HEK293 (cell line): ENCODE results near the gene CPTP.

Experiments
- CTCF ChIA-PET: fragments of 350-600 bp; formaldehyde crosslinking; extraction: SDS; loops from one replicate; lab custom pipeline; 2021; ENCODE audit warnings: antibody characterized with exemption; lab: Yijun Ruan, JAX
- POLR2A ChIA-PET: fragments of 300-600 bp; formaldehyde crosslinking; extraction: SDS; loops from one replicate; lab custom pipeline; 2020; ENCODE audit warnings: antibody characterized with exemption, inconsistent platforms; lab: Yijun Ruan, JAX
- H3K27ac ChIP-seq: fragments of 200-500 bp; sonication (Bioruptor generic); 2 replicates; pipeline ENCODE4 v1.5.1; 2014; ENCODE audit warnings: low read depth, low read length, control low read depth, inconsistent platforms; ENCODE audit errors: extremely low read depth
- H3K36me3 ChIP-seq, 2 experiments: fragments of 200-500 bp in 1 of 2; sonication (Bioruptor generic) in 1 of 2; 1 replicate in 1 of 2; 2 replicates in 1 of 2; pipeline ENCODE4 v1.5.1; 2014 to 2017; ENCODE audit warnings: inconsistent platforms in 2 of 2, low read length in 2 of 2; ENCODE audit not compliant: control insufficient read depth in 2 of 2, insufficient read depth in 1 of 2
- H3K4me1 ChIP-seq: fragments of 200-500 bp; sonication (Bioruptor generic); 2 replicates; pipeline ENCODE4 v1.5.1; 2014; ENCODE audit warnings: mild to moderate bottlenecking, low read length, inconsistent platforms; ENCODE audit not compliant: control insufficient read depth, insufficient read depth
- H3K4me3 ChIP-seq: 2 replicates; pipeline ENCODE4 v1.5.1; 2011; ENCODE audit warnings: low read depth, mild to moderate bottlenecking, control low read depth, low read length, moderate library complexity
- H3K9me3 ChIP-seq: fragments of 200-500 bp; sonication (Bioruptor generic); 2 replicates; pipeline ENCODE4 v1.5.1; 2014; ENCODE audit warnings: low read depth, low read length, inconsistent platforms; ENCODE audit not compliant: control insufficient read depth, insufficient read depth
- GLI4 ChIP-seq: fragments of 450-650 bp; formaldehyde crosslinking; IDR thresholded peaks from 2 replicates; pipeline ENCODE4 v1.5.1; 2016; ENCODE audit warnings: missing biosample characterization, missing genetic modification characterization
- GLIS1 ChIP-seq: fragments of 450-650 bp; formaldehyde crosslinking; IDR thresholded peaks from 2 replicates; pipeline ENCODE4 v1.5.1; 2016; ENCODE audit warnings: missing biosample characterization, missing genetic modification characterization
- GLIS2 ChIP-seq: fragments of 450-650 bp; formaldehyde crosslinking; IDR thresholded peaks from 2 replicates; pipeline ENCODE4 v1.5.1; 2016; ENCODE audit warnings: missing biosample characterization, missing genetic modification characterization
- HOXA7 ChIP-seq: sonication (generic); formaldehyde crosslinking; IDR thresholded peaks from 2 replicates; pipeline ENCODE4 v1.8.1; 2022; ENCODE audit warnings: missing genetic modification reagents, borderline replicate concordance
- KLF9 ChIP-seq: fragments of 450-650 bp; formaldehyde crosslinking; IDR thresholded peaks from 2 replicates; pipeline ENCODE4 v1.5.1; 2016; ENCODE audit warnings: missing biosample characterization, missing genetic modification characterization, low read depth
- PRDM10 ChIP-seq: fragments of 450-650 bp; formaldehyde crosslinking; IDR thresholded peaks from 2 replicates; pipeline ENCODE4 v1.5.1; 2016; ENCODE audit warnings: missing biosample characterization, missing genetic modification characterization
- PRDM6 ChIP-seq: fragments of 450-650 bp; formaldehyde crosslinking; IDR thresholded peaks from 2 replicates; pipeline ENCODE4 v1.5.1; 2017; ENCODE audit warnings: missing biosample characterization, missing genetic modification characterization
- SP2 ChIP-seq: fragments of 450-650 bp; formaldehyde crosslinking; IDR thresholded peaks from 2 replicates; pipeline ENCODE4 v1.5.1; 2016; ENCODE audit warnings: missing biosample characterization, missing genetic modification characterization
- YY1 ChIP-seq: fragments of 450-650 bp; formaldehyde crosslinking; IDR thresholded peaks from 2 replicates; pipeline ENCODE4 v1.5.1; 2018; ENCODE audit warnings: missing biosample characterization, missing genetic modification characterization
- ZBTB20 ChIP-seq: fragments of 450-650 bp; formaldehyde crosslinking; IDR thresholded peaks from 2 replicates; pipeline ENCODE4 v1.5.1; 2016; ENCODE audit warnings: missing biosample characterization, missing genetic modification characterization
- ZBTB48 ChIP-seq: fragments of 450-650 bp; formaldehyde crosslinking; IDR thresholded peaks from 2 replicates; pipeline ENCODE4 v1.5.1; 2016; ENCODE audit warnings: missing biosample characterization, missing genetic modification characterization
- ZIC2 ChIP-seq: fragments of 450-650 bp; formaldehyde crosslinking; IDR thresholded peaks from 2 replicates; pipeline ENCODE4 v1.5.1; 2016; ENCODE audit warnings: missing biosample characterization, missing genetic modification characterization
- ZNF16 ChIP-seq: fragments of 450-650 bp; formaldehyde crosslinking; IDR thresholded peaks from 2 replicates; pipeline ENCODE4 v1.5.1; 2016; ENCODE audit warnings: low read depth, missing biosample characterization, missing genetic modification characterization
- ZNF26 ChIP-seq: fragments of 450-650 bp; formaldehyde crosslinking; IDR thresholded peaks from 2 replicates; pipeline ENCODE4 v1.5.1; 2016; ENCODE audit warnings: missing biosample characterization, missing genetic modification characterization
- ZNF274 ChIP-seq, 2 experiments: fragments of 200-500 bp in 1 of 2; fragments of 450-650 bp in 1 of 2; sonication (Bioruptor generic) in 1 of 2; formaldehyde crosslinking in 1 of 2; IDR thresholded peaks; 2 replicates each; pipeline versions ENCODE4 v1.5.1 to v1.6.1; 2014 to 2016; ENCODE audit warnings: borderline replicate concordance in 1 of 2, inconsistent platforms in 1 of 2, low read length in 1 of 2, missing biosample characterization in 1 of 2, missing genetic modification characterization in 1 of 2
- ZNF423 ChIP-seq: fragments of 450-650 bp; formaldehyde crosslinking; IDR thresholded peaks from 2 replicates; pipeline ENCODE4 v1.5.1; 2016; ENCODE audit warnings: missing biosample characterization, missing genetic modification characterization
- ZNF433 ChIP-seq: fragments of 450-650 bp; formaldehyde crosslinking; IDR thresholded peaks from 2 replicates; pipeline ENCODE4 v1.5.1; 2016; ENCODE audit warnings: missing biosample characterization, missing genetic modification characterization, low read depth
- ZNF488 ChIP-seq: fragments of 450-650 bp; formaldehyde crosslinking; IDR thresholded peaks from 2 replicates; pipeline ENCODE4 v1.5.1; 2016; ENCODE audit warnings: missing biosample characterization, missing genetic modification characterization
- ZNF510 ChIP-seq: fragments of 450-650 bp; formaldehyde crosslinking; IDR thresholded peaks from 2 replicates; pipeline ENCODE4 v1.5.1; 2018; ENCODE audit warnings: mild to moderate bottlenecking, missing genetic modification characterization, missing biosample characterization; ENCODE audit not compliant: insufficient replicate concordance
- ZNF529 ChIP-seq: fragments of 450-650 bp; formaldehyde crosslinking; IDR thresholded peaks from 2 replicates; pipeline ENCODE4 v1.5.1; 2017; ENCODE audit warnings: missing genetic modification characterization, missing biosample characterization; ENCODE audit not compliant: insufficient replicate concordance
- ZNF571 ChIP-seq: fragments of 450-650 bp; formaldehyde crosslinking; IDR thresholded peaks from 2 replicates; pipeline ENCODE4 v1.5.0; 2017; ENCODE audit warnings: missing biosample characterization, missing genetic modification characterization
- ZNF580 ChIP-seq: fragments of 450-650 bp; formaldehyde crosslinking; IDR thresholded peaks from 2 replicates; pipeline ENCODE4 v1.5.1; 2016; ENCODE audit warnings: missing biosample characterization, missing genetic modification characterization
- ZSCAN30 ChIP-seq: fragments of 450-650 bp; IDR thresholded peaks from 2 replicates; pipeline ENCODE4 v1.5.1; 2018; ENCODE audit warnings: missing biosample characterization, mild to moderate bottlenecking, missing genetic modification characterization, moderate library complexity

The CPTP gene

GRCh38 chr1:1335283-1335682, 10.7 kb downstream of the CPTP start:
- Histone ChIP-seq H3K4me3 (no peak overlapping the region), H3K9me3 (no peaks in the 10 kb centered on the region), H3K27ac (no peak overlapping the region), H3K36me3 (peaks cover 0 to 60% of the 10 kb centered on the region in 2 experiments; a peak in 1 of 3 replicates), H3K4me1 (no peaks in the 10 kb centered on the region)
- TF ChIP-seq SP2 (tag by site-specific recombination): peak; percentile 34; the same call in 1 of the 2 replicates
- no peak for TF ChIP-seq GLIS2 (tag by site-specific recombination)
- ChIA-PET POLR2A (interaction anchor here (0.8 to 2.4 kb wide), 5 partner anchors 9 to 170 kb away, joined by 3 to 7 read pairs (median 3); no protein-coding TSS in a partner anchor), CTCF (no interaction called here)

GRCh38 chr1:1335792-1336248, 11.2 kb downstream of the CPTP start:
- Histone ChIP-seq H3K36me3 (peaks cover 0 to 65% of the 10 kb centered on the region in 2 experiments; a peak in 2 of 3 replicates), H3K4me1 (no peaks in the 10 kb centered on the region), H3K4me3 (no peak overlapping the region), H3K9me3 (no peaks in the 10 kb centered on the region), H3K27ac (no peak overlapping the region)
- ChIA-PET CTCF (no interaction called here), POLR2A (interaction anchor here (1.1 to 2.4 kb wide), 3 partner anchors 9 to 169 kb away, joined by 3 to 7 read pairs (median 3); no protein-coding TSS in a partner anchor)
- TF ChIP-seq ZNF26 (tag by site-specific recombination) (no peak), HOXA7 (CRISPR knock-in tag) (no peak), GLI4 (no peak), GLIS2 (tag by site-specific recombination) (peak; percentile 88), ZNF423 (tag by site-specific recombination) (no peak), ZNF529 (tag by site-specific recombination) (no peak), ZNF274 (IDR thresholded peaks at IDR 0.05; ENCODE audit: low read length) (no peak), ZNF274 (tag by site-specific recombination; IDR thresholded peaks at IDR 0.05; ENCODE audit: borderline replicate concordance) (no peak), ZNF433 (no peak), ZBTB20 (tag by site-specific recombination) (no peak), ZNF580 (tag by site-specific recombination) (no peak), GLIS1 (peak; percentile 97), ZNF510 (tag by site-specific recombination) (no peak), PRDM6 (no peak), ZNF571 (tag by site-specific recombination) (no peak), ZIC2 (peak; percentile 39; the same call in 1 of the 2 replicates), ZNF488 (no peak), PRDM10 (no peak), ZSCAN30 (tag by site-specific recombination) (no peak), ZBTB48 (no peak), ZNF16 (tag by site-specific recombination) (no peak), KLF9 (no peak), YY1 (tag by site-specific recombination) (no peak)
